Stomach (tissue), 9 donors: Measurements from ENCODE around the gene TRIM41. TPM values are rescaled to one million over a fixed set of nuclear protein-coding genes. Genes with fewer than 3 reads are reported as not detected.

ENCODE experiments used
- DNase-seq, 2 donors: peaks; one replicate each; pipeline versions ENCODE4 v3.0.0 to v3.0.0-alpha.2; 2013 to 2019
- H3K27ac ChIP-seq, 5 donors: fragments of 200-600 bp in 4 of 5; sonication (generic) in 4 of 5; one replicate each; pipeline ENCODE4 v1.5.1; 2013 to 2019; ENCODE audit warnings: mild to moderate bottlenecking in 1 of 5, moderate library complexity in 1 of 5
- H3K27me3 ChIP-seq, 3 donors: fragments of 200-600 bp; sonication (generic); one replicate each; pipeline ENCODE4 v1.5.1; 2017 to 2019; ENCODE audit warnings: mixed run types in 1 of 3
- H3K36me3 ChIP-seq, 4 donors: fragments of 200-600 bp; sonication (generic); 1 replicate in 3 of 4; 2 replicates in 1 of 4; pipeline ENCODE4 v1.5.1; 2016 to 2019
- H3K4me1 ChIP-seq, 4 donors: fragments of 200-600 bp; sonication (generic); one replicate each; pipeline ENCODE4 v1.5.1; 2016 to 2019
- H3K4me3 ChIP-seq, 4 donors: fragments of 200-600 bp; sonication (generic) in 3 of 4; one replicate each; pipeline ENCODE4 v1.5.1; 2016 to 2019; ENCODE audit warnings: mild to moderate bottlenecking in 1 of 4
- H3K9me3 ChIP-seq, 4 donors: fragments of 200-600 bp; sonication (generic); one replicate each; pipeline ENCODE4 v1.5.1; 2016 to 2019
- EP300 ChIP-seq: sonication (generic); formaldehyde crosslinking; IDR thresholded peaks from one replicate; pipeline ENCODE4 v1.6.1; 2017; ENCODE audit warnings: antibody characterized with exemption
- POLR2A ChIP-seq, 4 donors: fragments of 450-650 bp; IDR thresholded peaks; one replicate each; pipeline ENCODE4 v1.6.1; 2016; ENCODE audit warnings: antibody characterized with exemption in 4 of 4, control low read depth in 2 of 4, mild to moderate bottlenecking in 1 of 4, moderate library complexity in 1 of 4
- POLR2AphosphoS5 ChIP-seq, 3 donors: sonication (generic); formaldehyde crosslinking; IDR thresholded peaks; one replicate each; pipeline ENCODE4 v1.6.1; 2016; ENCODE audit warnings: antibody characterized with exemption in 3 of 3
- WGBS, 5 donors: extraction: QIAGEN DNeasy Blood & Tissue Kit in 3 of 5; methylation state at CpG; one replicate each; pipeline versions ENCODE4 v1.1.5 to v1.1.7; 2013 to 2018; 5-methylcytosine and 5-hydroxymethylcytosine counted together
- intact Hi-C: fragments of 100-400 bp; cut with DNase I; formaldehyde crosslinking; loops from one replicate; pipeline ENCODE4 v1.15.1; 2023; ENCODE audit warnings: low total_unique reads
- polyA plus RNA-seq, 3 donors: library from polyadenylated mRNA; stranded (reverse); fragments of 200-250 nt; gene quantifications; one replicate each; pipeline ENCODE4 v1.2.3, GENCODE V29; 2013
- total RNA-seq, 5 donors: library from RNA; depleted of rRNA; stranded (reverse); fragments of >200 nt; gene quantifications; one replicate each; pipeline versions ENCODE4 v1.1.0 to v1.2.3, GENCODE V29; 2014 to 2016
- TF ChIP-seq, protein P1 (sequence below), 7 experiments: fragments of 450-650 bp in 4 of 7; fragments of 200-600 bp in 3 of 7; sonication (generic) in 3 of 7; IDR thresholded peaks; one replicate each; pipeline ENCODE4 v1.5.1; 2016 to 2019; ENCODE audit warnings: antibody characterized with exemption in 7 of 7, control low read depth in 2 of 7, mild to moderate bottlenecking in 1 of 7
- donor health status: healthy with polysubstance abuse.
- donor health status: Bipolar disorder and iron deficiency.
- donor health status: healthy.

Gene TRIM41
- total and polyA plus RNA-seq, 8 donors: 2.3 to 70.4 (median 16.0) TPM

DNA sequence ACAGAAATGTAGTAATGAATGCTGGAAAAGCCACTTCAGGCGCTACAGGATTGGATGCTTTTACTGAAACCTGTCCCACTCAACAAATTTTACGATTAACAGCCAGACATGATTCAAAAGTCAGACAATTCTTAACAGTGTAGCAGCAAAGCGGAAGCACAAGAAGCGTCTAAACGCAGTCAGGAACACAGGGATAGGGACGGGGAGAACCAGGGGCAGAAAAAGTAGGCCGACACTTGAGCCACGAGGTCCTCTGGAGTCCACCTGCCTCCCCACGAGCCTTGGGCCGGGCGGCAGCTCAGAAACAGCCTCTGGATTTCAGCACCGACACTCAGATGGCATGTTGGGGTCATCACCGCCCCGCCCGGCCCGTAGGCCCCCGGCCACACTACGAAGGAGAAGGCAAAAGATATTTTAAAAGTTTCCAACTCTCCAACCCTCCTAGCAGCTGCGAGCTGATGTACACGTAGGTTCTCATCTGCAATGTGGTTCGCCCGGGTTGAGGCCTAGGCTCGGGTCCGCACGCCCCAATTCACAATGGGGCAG is 20.0 kb downstream of the TRIM41 start:
- no peak for TF ChIP-seq POLR2AphosphoS5 (IDR thresholded peaks at IDR 0.05)
- no peak for TF ChIP-seq POLR2A (IDR thresholded peaks at IDR 0.05)
- TF ChIP-seq, protein P1, sequence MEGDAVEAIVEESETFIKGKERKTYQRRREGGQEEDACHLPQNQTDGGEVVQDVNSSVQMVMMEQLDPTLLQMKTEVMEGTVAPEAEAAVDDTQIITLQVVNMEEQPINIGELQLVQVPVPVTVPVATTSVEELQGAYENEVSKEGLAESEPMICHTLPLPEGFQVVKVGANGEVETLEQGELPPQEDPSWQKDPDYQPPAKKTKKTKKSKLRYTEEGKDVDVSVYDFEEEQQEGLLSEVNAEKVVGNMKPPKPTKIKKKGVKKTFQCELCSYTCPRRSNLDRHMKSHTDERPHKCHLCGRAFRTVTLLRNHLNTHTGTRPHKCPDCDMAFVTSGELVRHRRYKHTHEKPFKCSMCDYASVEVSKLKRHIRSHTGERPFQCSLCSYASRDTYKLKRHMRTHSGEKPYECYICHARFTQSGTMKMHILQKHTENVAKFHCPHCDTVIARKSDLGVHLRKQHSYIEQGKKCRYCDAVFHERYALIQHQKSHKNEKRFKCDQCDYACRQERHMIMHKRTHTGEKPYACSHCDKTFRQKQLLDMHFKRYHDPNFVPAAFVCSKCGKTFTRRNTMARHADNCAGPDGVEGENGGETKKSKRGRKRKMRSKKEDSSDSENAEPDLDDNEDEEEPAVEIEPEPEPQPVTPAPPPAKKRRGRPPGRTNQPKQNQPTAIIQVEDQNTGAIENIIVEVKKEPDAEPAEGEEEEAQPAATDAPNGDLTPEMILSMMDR (IDR thresholded peaks at IDR 0.05): no peak
- TF ChIP-seq EP300: no peak
- WGBS, 5 donors: 0 to 1% (median 1%) methylated on average over 12 to 25 of the region's 25 CpGs
- DNase-seq: no peak
- intact Hi-C loops: no loop called here
- Histone ChIP-seq H3K27me3 (no peaks in the 10 kb centered on the region), H3K9me3 (no peaks in the 10 kb centered on the region), H3K36me3 (peaks cover 42 to 46% (median 43%) of the 10 kb centered on the region in 4 donors), H3K4me1 (peaks cover 36 to 70% (median 61%) of the 10 kb centered on the region in 4 donors), H3K27ac (peak overlapping the region; percentile 85 to 98 (median 96)), H3K4me3 (peak overlapping the region; percentile 64 to 89 (median 68))

DNA sequence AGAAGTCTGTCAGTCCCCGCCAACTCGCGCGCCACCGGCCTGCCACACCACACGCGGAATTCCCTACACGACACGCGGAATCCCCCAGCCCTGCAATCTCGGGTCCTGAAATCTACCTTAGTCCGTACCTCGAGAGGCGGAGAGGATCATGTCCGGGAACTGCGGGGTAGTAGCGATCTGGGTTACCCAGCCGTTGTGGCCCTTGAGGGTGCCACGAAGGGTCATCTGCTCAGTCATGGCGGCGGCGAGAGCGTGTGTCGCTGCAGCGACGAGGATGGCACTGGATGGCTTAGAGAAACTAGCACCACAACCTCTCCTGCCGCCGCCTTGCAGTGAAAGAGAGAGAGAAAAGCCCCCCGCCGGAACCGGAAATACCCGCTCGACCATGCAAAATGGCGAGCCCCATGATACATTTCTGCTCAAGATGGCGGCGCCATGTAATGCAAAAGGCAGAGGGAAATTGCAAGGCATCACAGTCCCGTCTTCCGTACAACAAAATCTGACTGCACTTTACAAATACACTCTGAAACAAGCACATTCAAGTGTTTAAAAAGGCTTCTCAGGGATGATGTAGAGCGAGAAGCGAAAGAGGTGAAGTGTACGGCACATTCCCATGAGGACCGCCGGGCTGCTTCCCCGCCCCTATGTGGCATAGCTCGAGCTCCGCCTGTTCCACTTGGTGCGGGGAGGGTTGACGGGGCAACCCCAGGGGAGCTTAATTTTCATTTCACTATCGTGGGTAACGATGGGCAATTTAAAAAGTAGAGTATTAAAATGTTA is 20.7 kb downstream of the TRIM41 start, which contains the start of gene RACK1:
TSS of gene RACK1 (minus strand) at position 343 of the 780 bp plus-strand sequence. CDS start at position 237, 106 bp downstream.
- WGBS, 5 donors: 0 to 1% (median 0%) methylated on average over 44 to 50 of the region's 50 CpGs
- Histone ChIP-seq H3K4me1 (peaks cover 37 to 73% (median 64%) of the 10 kb centered on the region in 4 donors), H3K27ac (peak within 1 kb of the TSS; percentile 85 to 98 (median 96)), H3K36me3 (peaks cover 36 to 40% (median 36%) of the 10 kb centered on the region in 4 donors), H3K4me3 (peak within 1 kb of the TSS; percentile 64 to 89 (median 68)), H3K9me3 (no peaks in the 10 kb centered on the region), H3K27me3 (no peaks in the 10 kb centered on the region)
- TF ChIP-seq POLR2AphosphoS5 (IDR thresholded peaks at IDR 0.05) (peak; percentile 36 to 87 (median 70)), POLR2A (IDR thresholded peaks at IDR 0.05) (peak in 2 of 4 donors; percentile 31 to 67), EP300 (no peak)
- TF ChIP-seq, protein P1 (IDR thresholded peaks at IDR 0.05): no peak
- intact Hi-C loops: no loop called here
- peak; percentile 88 to 96 for DNase-seq

DNA sequence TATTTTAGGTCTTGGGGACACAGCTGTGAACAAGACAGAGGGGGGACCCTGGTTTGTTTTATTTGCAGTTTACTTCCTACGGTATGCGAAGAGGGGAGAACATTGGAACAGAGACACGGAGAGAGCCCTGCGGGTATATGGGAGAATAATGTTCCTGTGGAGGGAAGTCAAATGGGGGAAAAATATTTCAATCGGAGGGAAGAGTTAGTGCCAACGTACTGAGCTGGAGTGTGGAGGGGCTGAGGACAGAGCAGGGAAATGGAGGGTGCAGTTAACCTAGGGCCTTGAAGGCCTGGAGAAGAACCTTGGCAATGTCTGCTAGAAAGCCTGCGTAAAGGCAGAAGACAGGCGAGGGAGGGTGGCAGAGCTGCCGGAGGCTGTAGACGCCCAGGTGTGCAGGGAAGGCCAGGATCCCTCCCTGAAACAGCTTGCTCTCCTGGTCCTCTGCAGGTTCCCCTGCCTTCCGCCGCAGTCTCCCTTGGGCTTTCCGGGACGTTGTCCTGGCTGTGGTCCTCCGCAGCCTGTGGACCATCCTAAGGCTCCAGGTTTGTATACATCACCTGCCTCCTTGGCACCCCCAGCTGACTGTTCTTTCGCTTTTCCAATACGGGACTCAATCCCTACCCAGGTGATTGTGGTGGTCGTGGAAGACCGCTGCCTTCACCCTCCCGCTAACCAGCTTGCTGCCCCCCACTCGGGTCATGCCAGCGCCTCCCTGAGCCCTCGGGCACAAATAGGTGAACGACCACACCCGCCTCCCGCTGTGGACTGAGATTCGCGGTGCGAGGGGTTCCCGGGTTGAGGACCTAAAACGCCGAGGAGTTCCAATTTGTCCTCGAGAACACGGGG is 22.6 kb downstream of the TRIM41 start:
- intact Hi-C loops: no loop called here
- Histone ChIP-seq H3K27ac (peak overlapping the region; percentile 96 to 99 (median 97)), H3K4me3 (peak overlapping the region; percentile 69 to 79 (median 75)), H3K36me3 (peaks cover 17 to 21% (median 19%) of the 10 kb centered on the region in 4 donors), H3K9me3 (no peaks in the 10 kb centered on the region), H3K27me3 (no peaks in the 10 kb centered on the region), H3K4me1 (peaks cover 53 to 74% (median 70%) of the 10 kb centered on the region in 4 donors)
- no peak for DNase-seq
- 20 to 32% (median 24%) methylated on average over 27 to 34 of the region's 34 CpGs for WGBS, 5 donors
- TF ChIP-seq POLR2AphosphoS5 (IDR thresholded peaks at IDR 0.05) (no peak), EP300 (no peak), POLR2A (IDR thresholded peaks at IDR 0.05) (no peak)
- TF ChIP-seq, protein P1 (IDR thresholded peaks at IDR 0.05): no peak
